Measurements from ENCODE around the gene CDYL2.

CDYL2 gene

DNA sequence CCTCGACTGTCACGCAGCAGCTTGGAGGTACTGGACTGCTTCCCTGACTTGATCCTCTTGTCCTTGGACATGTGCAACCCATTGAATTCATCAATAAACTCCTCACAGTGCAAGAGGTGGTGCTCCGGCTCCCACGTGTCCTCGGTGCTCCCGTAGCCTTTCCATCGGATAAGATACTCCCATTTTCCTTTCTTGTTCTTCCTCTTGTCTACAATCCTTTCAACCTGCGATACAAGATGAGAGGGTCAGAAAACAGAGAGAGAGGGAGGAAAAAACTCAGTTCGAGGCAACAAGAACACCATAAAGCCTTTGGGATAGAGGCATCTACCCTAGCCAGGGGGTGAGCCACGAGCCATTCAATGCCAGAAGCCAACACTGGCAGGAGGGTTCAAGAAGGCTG lies 119.5 kb downstream of the CDYL2 start:
- Histone ChIP-seq H2AFZ (ENCODE audit: low read length) (no peak overlapping the region), H4K8ac (ENCODE audit: low read depth, low read length) (no peak overlapping the region), H2BK120ac (ENCODE audit: low read depth, low read length) (no peak overlapping the region), H3K79me1 (ENCODE audit: low read depth, low read length) (no peaks in the 10 kb centered on the region), H3K9me3 (replicated peaks in 1 of 2; ENCODE audit: control insufficient read depth in 2 of 2, insufficient read depth in 1 of 2, low read depth in 1 of 2, low read length in 2 of 2) (no peaks in the 10 kb centered on the region), H3K9ac (ENCODE audit: low read depth, low read length, poor library complexity) (no peak overlapping the region), H3K4me1 (ENCODE audit: control insufficient read depth in 2 of 2, insufficient read depth in 1 of 2, low read depth in 1 of 2, low read length in 2 of 2) (no peaks in the 10 kb centered on the region), H3K4me3 (ENCODE audit: low read length in 2 of 2) (no peak overlapping the region), H3K36me3 (replicated peaks in 1 of 2; ENCODE audit: control insufficient read depth in 2 of 2, insufficient read depth in 2 of 2, low read length in 2 of 2) (peaks cover 0 to 2% of the 10 kb centered on the region in 2 donors), H3K27me3 (ENCODE audit: control insufficient read depth in 3 of 3, insufficient read depth in 3 of 3, low read depth in 1 of 3, low read length in 3 of 3) (no peaks in the 10 kb centered on the region), H2BK5ac (ENCODE audit: low read length) (no peak overlapping the region), H3K4me2 (ENCODE audit: insufficient read depth, low read length, poor library complexity, severe bottlenecking) (no peak overlapping the region), H3K4ac (ENCODE audit: low read length) (no peak overlapping the region), H4K91ac (ENCODE audit: low read depth, low read length, poor library complexity) (no peak overlapping the region), H2BK15ac (ENCODE audit: low read length) (no peak overlapping the region), H3K27ac (replicated peaks; ENCODE audit: low read length) (no peak overlapping the region), H2AK5ac (ENCODE audit: low read depth, low read length) (no peak overlapping the region), H3K14ac (ENCODE audit: low read length) (no peak overlapping the region), H3K18ac (ENCODE audit: low read length) (no peak overlapping the region), H3K23ac (ENCODE audit: low read depth, low read length, poor library complexity) (no peak overlapping the region), H2BK12ac (ENCODE audit: low read length) (no peak overlapping the region)
- DNase-seq (ENCODE audit: low spot score) = no peak
- WGBS, 2 donors (ENCODE audit: extremely low coverage in 2 of 2, insufficient read length in 2 of 2, insufficient replicate concordance in 1 of 2) = no CpG with 5 or more reads among the region's 10 CpGs

DNA sequence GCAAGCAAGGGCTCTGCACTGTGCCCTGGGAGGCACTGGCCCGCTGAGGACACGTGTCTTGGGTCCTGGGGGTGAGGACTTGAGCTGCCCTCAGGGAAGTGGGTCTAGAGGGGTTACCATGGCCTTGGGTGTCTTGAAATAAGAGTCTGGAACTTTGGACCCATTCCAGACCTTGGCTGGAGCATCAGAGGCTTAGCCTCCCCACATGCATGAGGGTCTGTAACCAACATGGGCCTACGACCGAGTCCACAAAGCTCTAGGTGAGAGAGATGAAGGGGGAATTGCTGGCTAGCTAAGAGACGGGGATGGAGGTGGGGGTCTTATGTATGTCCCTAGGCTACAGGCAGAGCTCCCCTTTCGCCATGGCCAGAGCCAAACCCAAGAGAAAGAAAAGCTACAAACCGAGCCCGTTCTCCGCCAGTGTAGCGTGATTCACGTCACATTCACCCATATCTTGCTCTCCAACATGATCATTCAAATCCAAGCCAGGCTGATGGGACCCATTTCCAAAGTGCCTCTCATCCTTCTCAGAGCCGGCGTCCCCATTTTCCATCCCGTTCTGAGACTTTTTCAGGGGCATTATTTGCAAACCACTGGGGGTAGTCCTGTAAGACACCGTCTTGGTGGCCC lies 120.1 kb downstream of the CDYL2 start:
- Histone ChIP-seq H3K27me3 (ENCODE audit: control insufficient read depth in 3 of 3, insufficient read depth in 3 of 3, low read depth in 1 of 3, low read length in 3 of 3) (no peaks in the 10 kb centered on the region), H3K18ac (ENCODE audit: low read length) (no peak overlapping the region)
- no CpG with 5 or more reads among the region's 15 CpGs for WGBS, 2 donors (ENCODE audit: extremely low coverage in 2 of 2, insufficient read length in 2 of 2, insufficient replicate concordance in 1 of 2)

DNA sequence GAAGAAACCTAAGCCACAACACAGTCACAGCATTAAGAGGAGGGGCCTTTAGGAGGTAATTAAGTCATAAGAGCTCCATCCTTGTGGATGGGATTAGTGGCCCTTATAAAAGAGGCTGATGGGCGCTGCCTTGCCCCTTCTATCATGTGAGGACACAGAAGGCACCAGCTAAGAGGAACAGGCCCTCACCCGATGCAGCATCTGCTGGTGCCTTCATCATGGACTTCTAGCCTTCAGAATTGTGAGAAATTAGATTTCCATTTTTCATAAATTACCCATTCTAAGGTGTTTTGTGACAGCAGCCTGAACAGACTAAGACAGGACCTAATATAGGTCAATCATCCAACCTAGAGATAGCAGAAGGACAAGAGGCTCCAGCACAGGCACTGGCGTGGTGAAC lies 120.8 kb downstream of the CDYL2 start:
- no peak overlapping the region for H3K18ac ChIP-seq (ENCODE audit: low read length)
- H3K14ac ChIP-seq (ENCODE audit: low read length) = no peak overlapping the region
- no peak overlapping the region for H3K27ac ChIP-seq (replicated peaks; ENCODE audit: low read length)
- no CpG with 5 or more reads among the region's 3 CpGs for WGBS, 2 donors (ENCODE audit: extremely low coverage in 2 of 2, insufficient read length in 2 of 2, insufficient replicate concordance in 1 of 2)
- H3K4me3 ChIP-seq (ENCODE audit: low read length in 2 of 2) = no peak overlapping the region
- H2BK120ac ChIP-seq (ENCODE audit: low read depth, low read length) = no peak overlapping the region
- no peak overlapping the region for H4K91ac ChIP-seq (ENCODE audit: low read depth, low read length, poor library complexity)
- H2BK12ac ChIP-seq (ENCODE audit: low read length) = no peak overlapping the region
- H4K8ac ChIP-seq (ENCODE audit: low read depth, low read length) = no peak overlapping the region
- H2AK5ac ChIP-seq (ENCODE audit: low read depth, low read length) = no peak overlapping the region
- no peak overlapping the region for H3K4ac ChIP-seq (ENCODE audit: low read length)
- H3K79me1 ChIP-seq (ENCODE audit: low read depth, low read length) = no peaks in the 10 kb centered on the region
- no peaks in the 10 kb centered on the region for H3K4me1 ChIP-seq (ENCODE audit: control insufficient read depth in 2 of 2, insufficient read depth in 1 of 2, low read depth in 1 of 2, low read length in 2 of 2)
- H3K4me2 ChIP-seq (ENCODE audit: insufficient read depth, low read length, poor library complexity, severe bottlenecking) = no peak overlapping the region
- peaks cover 0 to 2% of the 10 kb centered on the region in 2 donors for H3K36me3 ChIP-seq (replicated peaks in 1 of 2; ENCODE audit: control insufficient read depth in 2 of 2, insufficient read depth in 2 of 2, low read length in 2 of 2)
- H3K23ac ChIP-seq (ENCODE audit: low read depth, low read length, poor library complexity) = no peak overlapping the region
- H3K27me3 ChIP-seq (ENCODE audit: control insufficient read depth in 3 of 3, insufficient read depth in 3 of 3, low read depth in 1 of 3, low read length in 3 of 3) = no peaks in the 10 kb centered on the region
- no peaks in the 10 kb centered on the region for H3K9me3 ChIP-seq (replicated peaks in 1 of 2; ENCODE audit: control insufficient read depth in 2 of 2, insufficient read depth in 1 of 2, low read depth in 1 of 2, low read length in 2 of 2)
- no peak overlapping the region for H2AFZ ChIP-seq (ENCODE audit: low read length)
- H3K9ac ChIP-seq (ENCODE audit: low read depth, low read length, poor library complexity) = no peak overlapping the region
- no peak for DNase-seq (ENCODE audit: low spot score)
- no peak overlapping the region for H2BK5ac ChIP-seq (ENCODE audit: low read length)
- H2BK15ac ChIP-seq (ENCODE audit: low read length) = no peak overlapping the region

More for the DNA sequence above, 120.1 kb downstream of the CDYL2 start:
- H2BK12ac ChIP-seq (ENCODE audit: low read length) = no peak overlapping the region
- H4K8ac ChIP-seq (ENCODE audit: low read depth, low read length) = no peak overlapping the region
- no peaks in the 10 kb centered on the region for H3K9me3 ChIP-seq (replicated peaks in 1 of 2; ENCODE audit: control insufficient read depth in 2 of 2, insufficient read depth in 1 of 2, low read depth in 1 of 2, low read length in 2 of 2)
- H2BK120ac ChIP-seq (ENCODE audit: low read depth, low read length) = no peak overlapping the region
- no peak overlapping the region for H3K9ac ChIP-seq (ENCODE audit: low read depth, low read length, poor library complexity)
- H3K36me3 ChIP-seq (replicated peaks in 1 of 2; ENCODE audit: control insufficient read depth in 2 of 2, insufficient read depth in 2 of 2, low read length in 2 of 2) = peaks cover 0 to 2% of the 10 kb centered on the region in 2 donors
- no peak overlapping the region for H3K4ac ChIP-seq (ENCODE audit: low read length)
- no peak overlapping the region for H2AFZ ChIP-seq (ENCODE audit: low read length)
- H3K4me1 ChIP-seq (ENCODE audit: control insufficient read depth in 2 of 2, insufficient read depth in 1 of 2, low read depth in 1 of 2, low read length in 2 of 2) = no peaks in the 10 kb centered on the region
- DNase-seq (ENCODE audit: low spot score) = no peak
- H2BK5ac ChIP-seq (ENCODE audit: low read length) = no peak overlapping the region
- H3K14ac ChIP-seq (ENCODE audit: low read length) = no peak overlapping the region
- no peak overlapping the region for H3K23ac ChIP-seq (ENCODE audit: low read depth, low read length, poor library complexity)
- H3K4me3 ChIP-seq (ENCODE audit: low read length in 2 of 2) = no peak overlapping the region
- H2AK5ac ChIP-seq (ENCODE audit: low read depth, low read length) = no peak overlapping the region
- H4K91ac ChIP-seq (ENCODE audit: low read depth, low read length, poor library complexity) = no peak overlapping the region
- no peaks in the 10 kb centered on the region for H3K79me1 ChIP-seq (ENCODE audit: low read depth, low read length)
- no peak overlapping the region for H3K27ac ChIP-seq (replicated peaks; ENCODE audit: low read length)
- no peak overlapping the region for H2BK15ac ChIP-seq (ENCODE audit: low read length)
- H3K4me2 ChIP-seq (ENCODE audit: insufficient read depth, low read length, poor library complexity, severe bottlenecking) = no peak overlapping the region

DNA sequence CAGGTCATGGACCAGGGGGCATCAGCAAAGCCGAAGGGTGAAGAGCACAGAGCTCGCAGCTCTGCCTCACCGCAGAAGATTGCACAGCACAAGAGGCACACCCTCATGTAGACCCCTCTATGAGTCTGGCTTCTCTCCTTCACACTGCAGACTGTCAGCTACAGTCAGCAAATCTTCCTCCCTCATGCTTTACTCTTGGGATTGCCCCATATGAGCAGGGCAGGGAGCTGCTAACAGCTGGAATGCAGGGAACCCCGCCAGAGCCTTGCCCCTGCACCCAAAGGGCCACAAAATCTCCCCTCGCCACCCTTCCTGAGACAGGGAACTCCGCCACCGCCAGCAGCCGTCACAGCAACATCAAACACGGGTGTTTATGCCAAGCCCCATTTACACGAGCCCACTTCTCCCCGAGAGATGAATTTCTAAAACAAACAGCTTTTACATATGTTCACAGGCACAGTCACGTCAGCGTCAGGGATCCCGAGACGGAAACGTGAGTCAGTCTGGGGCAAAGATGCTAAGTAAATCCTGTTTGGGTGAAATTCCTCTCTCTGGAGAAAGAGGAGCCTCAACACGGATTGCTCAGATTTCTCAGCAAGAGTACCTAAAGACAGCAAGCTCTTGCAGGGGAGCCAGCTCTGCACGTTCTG lies 121.9 kb downstream of the CDYL2 start:
- no peak overlapping the region for H3K9ac ChIP-seq (ENCODE audit: low read depth, low read length, poor library complexity)
- no peak for DNase-seq (ENCODE audit: low spot score)

More for the DNA sequence above, 121.9 kb downstream of the CDYL2 start:
- no peak overlapping the region for H2AFZ ChIP-seq (ENCODE audit: low read length)
- peak overlapping the region; percentile 26 for H3K14ac ChIP-seq (ENCODE audit: low read length)
- no peak overlapping the region for H4K8ac ChIP-seq (ENCODE audit: low read depth, low read length)
- no peak overlapping the region for H3K4ac ChIP-seq (ENCODE audit: low read length)
- no peak overlapping the region for H3K18ac ChIP-seq (ENCODE audit: low read length)
- no peak overlapping the region for H4K91ac ChIP-seq (ENCODE audit: low read depth, low read length, poor library complexity)
- H3K4me1 ChIP-seq (ENCODE audit: control insufficient read depth in 2 of 2, insufficient read depth in 1 of 2, low read depth in 1 of 2, low read length in 2 of 2) = no peaks in the 10 kb centered on the region
- H3K4me2 ChIP-seq (ENCODE audit: insufficient read depth, low read length, poor library complexity, severe bottlenecking) = no peak overlapping the region
- no CpG with 5 or more reads among the region's 18 CpGs for WGBS, 2 donors (ENCODE audit: extremely low coverage in 2 of 2, insufficient read length in 2 of 2, insufficient replicate concordance in 1 of 2)
- H2BK5ac ChIP-seq (ENCODE audit: low read length) = no peak overlapping the region
- H3K79me1 ChIP-seq (ENCODE audit: low read depth, low read length) = no peaks in the 10 kb centered on the region
- H3K36me3 ChIP-seq (replicated peaks in 1 of 2; ENCODE audit: control insufficient read depth in 2 of 2, insufficient read depth in 2 of 2, low read length in 2 of 2) = peaks cover 0 to 2% of the 10 kb centered on the region in 2 donors
- no peak overlapping the region for H2BK12ac ChIP-seq (ENCODE audit: low read length)
- no peak overlapping the region for H3K4me3 ChIP-seq (ENCODE audit: low read length in 2 of 2)
- no peak overlapping the region for H3K23ac ChIP-seq (ENCODE audit: low read depth, low read length, poor library complexity)
- H3K27ac ChIP-seq (replicated peaks; ENCODE audit: low read length) = no peak overlapping the region
- H2BK15ac ChIP-seq (ENCODE audit: low read length) = no peak overlapping the region
- H3K27me3 ChIP-seq (ENCODE audit: control insufficient read depth in 3 of 3, insufficient read depth in 3 of 3, low read depth in 1 of 3, low read length in 3 of 3) = no peaks in the 10 kb centered on the region
- no peaks in the 10 kb centered on the region for H3K9me3 ChIP-seq (replicated peaks in 1 of 2; ENCODE audit: control insufficient read depth in 2 of 2, insufficient read depth in 1 of 2, low read depth in 1 of 2, low read length in 2 of 2)
- no peak overlapping the region for H2BK120ac ChIP-seq (ENCODE audit: low read depth, low read length)
- H2AK5ac ChIP-seq (ENCODE audit: low read depth, low read length) = no peak overlapping the region

Data from neuronal stem cell (in vitro differentiated cells).